Activated T-cell treated with anti-CD3 and anti-CD28 coated beads, Interleukin-2, amount 50 U/mL, for 48 hours (primary cell): ENCODE measurements around the gene KRT35.
"Not testable (repeated sequence)": the region's sequence is repeated elsewhere in the genome, so short reads cannot be mapped to it uniquely, and the experiment has no call there.

Experiments used
- DNase-seq, 2 experiments: peaks; one replicate each; pipeline ENCODE4 v3.0.0-alpha.2; 2020

KRT35 gene

GRCh38 chr17:41451154-41451728 lies 29.7 kb downstream of the KRT35 start:
- DNase-seq, result no peak

- DNase-seq, result no peak
Measured at GRCh38 chr17:41449008-41449407, 31.9 kb downstream of the KRT35 start.

GRCh38 chr17:41448506-41448905 lies 32.4 kb downstream of the KRT35 start:
- no peak for DNase-seq

GRCh38 chr17:41446806-41447205 lies 34.1 kb downstream of the KRT35 start:
- no peak for DNase-seq

- DNase-seq, result no peak
Measured at GRCh38 chr17:41444640-41445039, 36.3 kb downstream of the KRT35 start.

- DNase-seq, result no peak
Measured at GRCh38 chr17:41444186-41444585, 36.8 kb downstream of the KRT35 start.

- DNase-seq, result no peak
Measured at GRCh38 chr17:41442739-41443138, 38.2 kb downstream of the KRT35 start.

- DNase-seq, result no peak
Measured at GRCh38 chr17:41440531-41441033, 40.4 kb downstream of the KRT35 start, which contains the start of gene KRT38. KRT38 (minus strand) TSS chr17:41440983; CDS start chr17:41440921, 62 bp downstream.

- no peak for DNase-seq
Measured at GRCh38 chr17:41439375-41439774, 41.6 kb downstream of the KRT35 start.

- no peak for DNase-seq
Measured at GRCh38 chr17:41437769-41438168, 43.2 kb downstream of the KRT35 start.

- no peak for DNase-seq
Measured at GRCh38 chr17:41437254-41437653, 43.7 kb downstream of the KRT35 start.

- no peak for DNase-seq
Measured at GRCh38 chr17:41434415-41434814, 46.5 kb downstream of the KRT35 start.

GRCh38 chr17:41434005-41434404 lies 46.9 kb downstream of the KRT35 start:
- DNase-seq, result no peak

- DNase-seq, result no peak
Measured at GRCh38 chr17:41433586-41433985, 47.4 kb downstream of the KRT35 start.

- DNase-seq, result not testable (repeated sequence)
Measured at GRCh38 chr17:41430376-41430775, 50.6 kb downstream of the KRT35 start.

GRCh38 chr17:41429667-41430066 lies 51.3 kb downstream of the KRT35 start:
- no peak for DNase-seq

GRCh38 chr17:41428591-41429291 lies 52.2 kb downstream of the KRT35 start:
- DNase-seq, result no peak
